Measurements from ENCODE around the gene PRDM8.
"Not testable (repeated sequence)": the region's sequence is repeated elsewhere in the genome, so short reads cannot be mapped to it uniquely, and the experiment has no call there.

- not testable (repeated sequence) for TF ChIP-seq CTCF (conservative IDR thresholded peaks at IDR 0.05; ENCODE audit: low read depth, low read length); MAZ (IDR thresholded peaks at IDR 0.05; ENCODE audit: borderline replicate concordance, low read depth, low read length); FOS (IDR thresholded peaks at IDR 0.05; ENCODE audit: low read depth, low read length); POLR2A (IDR thresholded peaks at IDR 0.05; ENCODE audit: low read depth, low read length); RAD21 (IDR thresholded peaks at IDR 0.05; ENCODE audit: low read length); USF2 (IDR thresholded peaks at IDR 0.05; ENCODE audit: low read depth, low read length); MXI1 (IDR thresholded peaks at IDR 0.05; ENCODE audit: borderline replicate concordance, low read depth, low read length); NFE2L2 (IDR thresholded peaks at IDR 0.05; ENCODE audit: low read depth, low read length); RFX5 (IDR thresholded peaks at IDR 0.05; ENCODE audit: low read depth, low read length)
These were observed 19.5 kb upstream of the PRDM8 start for GRCh38 chr4:80177793-80178192.
